ENCODE measurements around the gene JAG1. TPM values are rescaled to one million over a fixed set of nuclear protein-coding genes. Genes with fewer than 3 reads are reported as not detected.

JAG1 gene
- total and polyA plus RNA-seq, 9 of the 15 experiments (the other 6 are each of a cell fraction or from before 2014, with no cell fraction given) = 0.04 to 0.40 (median 0.07) TPM

DNA sequence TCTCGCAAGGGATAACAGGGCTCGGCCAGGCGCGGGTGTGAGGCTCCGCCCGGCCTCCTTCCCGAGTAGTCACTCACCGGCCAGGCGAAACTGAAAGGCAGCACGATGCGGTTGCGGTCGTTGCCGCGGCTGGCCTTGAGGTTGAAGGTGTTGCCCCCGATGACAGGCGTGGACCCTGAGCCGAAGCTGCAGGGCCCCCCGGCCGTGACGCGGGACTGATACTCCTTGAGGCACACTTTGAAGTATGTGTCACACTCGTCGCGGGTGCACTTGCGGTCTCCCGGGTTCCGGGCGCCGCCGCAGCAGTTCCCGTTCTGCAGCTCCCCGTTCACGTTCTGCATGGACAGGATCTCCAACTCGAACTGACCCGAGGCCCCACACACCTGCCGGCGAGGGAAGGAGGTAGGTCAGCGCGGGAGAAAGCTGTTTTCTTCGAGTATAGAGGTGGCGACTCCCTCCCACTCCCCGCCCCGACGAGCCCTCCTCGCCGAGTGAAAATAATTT lies 1.1 kb downstream of the JAG1 start:
- no peaks in the 10 kb centered on the region for H3K79me2 ChIP-seq (ENCODE audit: control insufficient read depth, insufficient read depth, low read length)
- TF ChIP-seq CC2D1A (IDR thresholded peaks at IDR 0.05) = no peak
- TF ChIP-seq CHCHD3 (CRISPR knock-in tag; IDR thresholded peaks at IDR 0.05) = no peak
- TF ChIP-seq MNT (conservative IDR thresholded peaks at IDR 0.05) = no peak
- no peak for TF ChIP-seq ZNF77 (CRISPR knock-in tag; IDR thresholded peaks at IDR 0.05)
- no peak for TF ChIP-seq RFX5 (IDR thresholded peaks at IDR 0.05; ENCODE audit: low read depth, low read length)
- TF ChIP-seq SREBF2 (CRISPR knock-in tag; IDR thresholded peaks at IDR 0.05) = no peak
- TF ChIP-seq, protein P1, sequence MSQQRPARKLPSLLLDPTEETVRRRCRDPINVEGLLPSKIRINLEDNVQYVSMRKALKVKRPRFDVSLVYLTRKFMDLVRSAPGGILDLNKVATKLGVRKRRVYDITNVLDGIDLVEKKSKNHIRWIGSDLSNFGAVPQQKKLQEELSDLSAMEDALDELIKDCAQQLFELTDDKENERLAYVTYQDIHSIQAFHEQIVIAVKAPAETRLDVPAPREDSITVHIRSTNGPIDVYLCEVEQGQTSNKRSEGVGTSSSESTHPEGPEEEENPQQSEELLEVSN (IDR thresholded peaks at IDR 0.05; ENCODE audit: borderline replicate concordance in 1 of 2, extremely low read depth in 1 of 2, insufficient read depth in 1 of 2, insufficient read length in 1 of 2, low read depth in 1 of 2, low read length in 1 of 2, poor library complexity in 1 of 2, severe bottlenecking in 1 of 2) = peak in 1 of 2 experiments; percentile 53
- TF ChIP-seq PRMT5 (CRISPR knock-in tag; IDR thresholded peaks at IDR 0.05) = no peak
- TF ChIP-seq ZNF696 (CRISPR knock-in tag; conservative IDR thresholded peaks at IDR 0.05) = no peak
- TF ChIP-seq, protein P2, sequence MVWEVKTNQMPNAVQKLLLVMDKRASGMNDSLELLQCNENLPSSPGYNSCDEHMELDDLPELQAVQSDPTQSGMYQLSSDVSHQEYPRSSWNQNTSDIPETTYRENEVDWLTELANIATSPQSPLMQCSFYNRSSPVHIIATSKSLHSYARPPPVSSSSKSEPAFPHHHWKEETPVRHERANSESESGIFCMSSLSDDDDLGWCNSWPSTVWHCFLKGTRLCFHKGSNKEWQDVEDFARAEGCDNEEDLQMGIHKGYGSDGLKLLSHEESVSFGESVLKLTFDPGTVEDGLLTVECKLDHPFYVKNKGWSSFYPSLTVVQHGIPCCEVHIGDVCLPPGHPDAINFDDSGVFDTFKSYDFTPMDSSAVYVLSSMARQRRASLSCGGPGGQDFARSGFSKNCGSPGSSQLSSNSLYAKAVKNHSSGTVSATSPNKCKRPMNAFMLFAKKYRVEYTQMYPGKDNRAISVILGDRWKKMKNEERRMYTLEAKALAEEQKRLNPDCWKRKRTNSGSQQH (CRISPR knock-in tag; IDR thresholded peaks at IDR 0.05) = no peak
- TF ChIP-seq CCNT2 (IDR thresholded peaks at IDR 0.05; ENCODE audit: borderline replicate concordance, extremely low read depth, insufficient read length, low read depth, low read length) = no peak
- TF ChIP-seq ARID4B (CRISPR knock-in tag; IDR thresholded peaks at IDR 0.05) = no peak
- no peak for TF ChIP-seq MAFG (tag; conservative IDR thresholded peaks at IDR 0.05)
- no peak for TF ChIP-seq GATAD2A (IDR thresholded peaks at IDR 0.05)

More for the DNA sequence above, 1.1 kb downstream of the JAG1 start:
- H3K4me3 ChIP-seq = peak overlapping the region; percentile 54; the same call in 1 of the 2 replicates
- intact Hi-C loops (cut with micrococcal nuclease) (no loop called here), in situ Hi-C loops (cut with MboI) (no loop called here)
- peaks cover 0 to 35% of the 10 kb centered on the region in 2 experiments; a peak in 2 of 5 replicates for H3K4me1 ChIP-seq (replicated peaks in 1 of 2; ENCODE audit: control insufficient read depth in 2 of 2, insufficient read depth in 2 of 2, low read length in 2 of 2)
- no peaks in the 10 kb centered on the region for H4K20me1 ChIP-seq (replicated peaks; ENCODE audit: control insufficient read depth, insufficient read depth, low read length)
- no peak overlapping the region for H3K27ac ChIP-seq (ENCODE audit: extremely low read depth, low read depth, low read length)
- peak in 3 of 4 experiments; percentile 16 to 30 (median 17) for DNase-seq (ENCODE audit: extremely low read depth in 1 of 4, low spot score in 3 of 4)
- ChIA-PET POLR2A (interaction anchor here (0.6 kb wide), 1 partner anchor 1253 kb away, joined by 4 read pairs; no protein-coding TSS in a partner anchor), CTCF (ENCODE audit: low intra/inter-chr PET ratio) (interaction anchor here (0.6 kb wide), 1 partner anchor 384 kb away, joined by 4 read pairs; no protein-coding TSS in a partner anchor)
- FAIRE-seq = no peak
- no peaks in the 10 kb centered on the region for H3K9me1 ChIP-seq (ENCODE audit: control insufficient read depth, insufficient read depth, low read length)
- BruUV-seq (replicated peaks) = no TSS peak
- peaks cover 3 to 27% of the 10 kb centered on the region in 2 experiments for H3K27me3 ChIP-seq (ENCODE audit: control insufficient read depth in 2 of 2, insufficient read depth in 2 of 2, low read length in 2 of 2)
- no peaks in the 10 kb centered on the region for H3K9me3 ChIP-seq (replicated peaks; ENCODE audit: control insufficient read depth, insufficient read depth, low read depth, low read length)
- H3K9ac ChIP-seq (ENCODE audit: insufficient read depth in 1 of 2, low read depth in 2 of 2, low read length in 2 of 2) = peak overlapping the region in 1 of 2 experiments; percentile 79; a peak in 2 of 4 replicates
- H2AFZ ChIP-seq (ENCODE audit: low read depth, low read length) = peak overlapping the region; percentile 65
- H3K4me2 ChIP-seq (ENCODE audit: insufficient read depth, low read length) = peak overlapping the region; percentile 66
- WGBS (ENCODE audit: insufficient coverage, low coverage, missing lambda C conversion rate) = 2% methylated on average over 10 of the region's 47 CpGs
- peak; percentile 18; the same call in 1 of the 3 replicates for ATAC-seq
- no peaks in the 10 kb centered on the region for H3K36me3 ChIP-seq (ENCODE audit: control insufficient read depth, insufficient read depth, low read length)

Data from K562 (cell line).